ENCODE measurements around the gene EGFL8. TPM values are rescaled to one million over a fixed set of nuclear protein-coding genes. Genes with fewer than 3 reads are reported as not detected.

EGFL8 gene
- total RNA-seq, 2 donors from 2014 or later, result 10.4 to 13.7 TPM

- H3K4me3 ChIP-seq, result no peak overlapping the region
- H3K9ac ChIP-seq (ENCODE audit: low read depth in 2 of 2, low read length in 2 of 2), result peak overlapping the region in 1 of 2 donors; percentile 26
- peaks cover 4% of the 10 kb centered on the region for H3K4me1 ChIP-seq
- no peaks in the 10 kb centered on the region for H3K36me3 ChIP-seq
- intact Hi-C loops (cut with DNase I), result no loop called here
- no peak overlapping the region for H3K27ac ChIP-seq
- H3K9me3 ChIP-seq, result no peaks in the 10 kb centered on the region
- TF ChIP-seq, protein P1, sequence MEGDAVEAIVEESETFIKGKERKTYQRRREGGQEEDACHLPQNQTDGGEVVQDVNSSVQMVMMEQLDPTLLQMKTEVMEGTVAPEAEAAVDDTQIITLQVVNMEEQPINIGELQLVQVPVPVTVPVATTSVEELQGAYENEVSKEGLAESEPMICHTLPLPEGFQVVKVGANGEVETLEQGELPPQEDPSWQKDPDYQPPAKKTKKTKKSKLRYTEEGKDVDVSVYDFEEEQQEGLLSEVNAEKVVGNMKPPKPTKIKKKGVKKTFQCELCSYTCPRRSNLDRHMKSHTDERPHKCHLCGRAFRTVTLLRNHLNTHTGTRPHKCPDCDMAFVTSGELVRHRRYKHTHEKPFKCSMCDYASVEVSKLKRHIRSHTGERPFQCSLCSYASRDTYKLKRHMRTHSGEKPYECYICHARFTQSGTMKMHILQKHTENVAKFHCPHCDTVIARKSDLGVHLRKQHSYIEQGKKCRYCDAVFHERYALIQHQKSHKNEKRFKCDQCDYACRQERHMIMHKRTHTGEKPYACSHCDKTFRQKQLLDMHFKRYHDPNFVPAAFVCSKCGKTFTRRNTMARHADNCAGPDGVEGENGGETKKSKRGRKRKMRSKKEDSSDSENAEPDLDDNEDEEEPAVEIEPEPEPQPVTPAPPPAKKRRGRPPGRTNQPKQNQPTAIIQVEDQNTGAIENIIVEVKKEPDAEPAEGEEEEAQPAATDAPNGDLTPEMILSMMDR (IDR thresholded peaks at IDR 0.05), result no peak
- no peak for DNase-seq
- no peaks in the 10 kb centered on the region for H3K27me3 ChIP-seq
Measured at GRCh38 chr6:32149932-32150870, 14.2 kb upstream of the EGFL8 start.

DNA sequence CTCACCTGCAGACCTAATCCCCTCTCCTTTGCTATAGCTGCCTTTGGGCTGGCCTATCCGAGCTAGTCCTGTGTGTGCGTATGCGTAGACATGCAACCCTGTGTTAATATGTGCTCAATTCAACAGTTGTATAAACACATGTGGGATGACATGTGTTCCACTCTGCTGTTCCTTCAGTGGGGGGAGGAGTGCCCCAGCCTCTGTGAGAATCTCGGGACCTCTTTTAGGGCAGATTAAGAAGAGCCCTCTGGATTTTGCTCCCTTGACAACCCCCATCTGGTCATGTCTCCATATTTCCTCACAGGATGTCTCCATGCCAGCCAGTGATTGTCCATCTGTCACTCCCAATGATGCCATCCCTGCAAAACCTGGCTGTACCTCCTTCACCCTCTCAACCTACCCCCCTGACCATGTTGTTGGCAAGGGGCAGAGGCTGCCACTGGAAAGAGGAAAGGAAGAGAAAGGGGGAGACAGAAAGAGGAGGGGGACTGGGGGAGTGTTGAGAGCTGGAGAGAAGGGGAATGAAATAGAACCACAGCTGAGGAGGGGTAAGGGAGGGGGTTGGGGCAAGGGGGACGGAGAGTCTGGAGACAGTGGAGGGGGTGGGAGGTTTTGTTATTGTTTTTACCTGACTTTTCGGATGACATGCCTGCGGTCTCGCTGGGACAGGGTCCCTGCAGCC, 13.1 kb upstream of the EGFL8 start:
- TF ChIP-seq, protein P1 (IDR thresholded peaks at IDR 0.05), result no peak
- H3K36me3 ChIP-seq, result no peaks in the 10 kb centered on the region
- peaks cover 4% of the 10 kb centered on the region for H3K4me1 ChIP-seq
- peak overlapping the region; percentile 17 for H3K4me3 ChIP-seq
- no peak overlapping the region for H3K27ac ChIP-seq
- intact Hi-C loops (cut with DNase I), result no loop called here
- H3K27me3 ChIP-seq, result no peaks in the 10 kb centered on the region
- H3K9ac ChIP-seq (ENCODE audit: low read depth in 2 of 2, low read length in 2 of 2), result peak overlapping the region in 1 of 2 donors; percentile 26
- H3K9me3 ChIP-seq, result no peaks in the 10 kb centered on the region
- no peak for DNase-seq

- Histone ChIP-seq H3K27me3 (no peaks in the 10 kb centered on the region), H3K27ac (no peak within 1 kb of the TSS), H3K4me1 (peaks cover 4% of the 10 kb centered on the region), H3K4me3 (peak within 1 kb of the TSS; percentile 17), H3K9ac (ENCODE audit: low read depth in 2 of 2, low read length in 2 of 2) (peak within 1 kb of the TSS; percentile 68 to 98), H3K36me3 (no peaks in the 10 kb centered on the region), H3K9me3 (no peaks in the 10 kb centered on the region)
- TF ChIP-seq, protein P1 (IDR thresholded peaks at IDR 0.05), result no peak
- no peak for DNase-seq
- intact Hi-C loops (cut with DNase I), result no loop called here
Measured at GRCh38 chr6:32151863-32152768, 12.3 kb upstream of the EGFL8 start, which contains the start of gene PRRT1. Gene PRRT1, minus strand, starts transcription at chr6:32151939. Its CDS starts 112 bp downstream, at chr6:32151827.

GRCh38 chr6:32152769-32153563, 11.4 kb upstream of the EGFL8 start:
- H3K27me3 ChIP-seq, result no peaks in the 10 kb centered on the region
- TF ChIP-seq, protein P1 (IDR thresholded peaks at IDR 0.05), result no peak
- peak overlapping the region; percentile 68 to 98 for H3K9ac ChIP-seq (ENCODE audit: low read depth in 2 of 2, low read length in 2 of 2)
- DNase-seq, result peak; percentile 46
- no peaks in the 10 kb centered on the region for H3K9me3 ChIP-seq
- H3K27ac ChIP-seq, result peak overlapping the region; percentile 68
- no peaks in the 10 kb centered on the region for H3K36me3 ChIP-seq
- H3K4me1 ChIP-seq, result peaks cover 4% of the 10 kb centered on the region
- peak overlapping the region; percentile 60 for H3K4me3 ChIP-seq
- intact Hi-C loops (cut with DNase I), result no loop called here

Data from colonic mucosa (tissue), 4 donors.